Measurements from ENCODE around the gene GALK2.

Gene GALK2

GRCh38 chr15:49370782-49371181, 200.7 kb downstream of the GALK2 start (continued):
- TF ChIP-seq, protein P1, sequence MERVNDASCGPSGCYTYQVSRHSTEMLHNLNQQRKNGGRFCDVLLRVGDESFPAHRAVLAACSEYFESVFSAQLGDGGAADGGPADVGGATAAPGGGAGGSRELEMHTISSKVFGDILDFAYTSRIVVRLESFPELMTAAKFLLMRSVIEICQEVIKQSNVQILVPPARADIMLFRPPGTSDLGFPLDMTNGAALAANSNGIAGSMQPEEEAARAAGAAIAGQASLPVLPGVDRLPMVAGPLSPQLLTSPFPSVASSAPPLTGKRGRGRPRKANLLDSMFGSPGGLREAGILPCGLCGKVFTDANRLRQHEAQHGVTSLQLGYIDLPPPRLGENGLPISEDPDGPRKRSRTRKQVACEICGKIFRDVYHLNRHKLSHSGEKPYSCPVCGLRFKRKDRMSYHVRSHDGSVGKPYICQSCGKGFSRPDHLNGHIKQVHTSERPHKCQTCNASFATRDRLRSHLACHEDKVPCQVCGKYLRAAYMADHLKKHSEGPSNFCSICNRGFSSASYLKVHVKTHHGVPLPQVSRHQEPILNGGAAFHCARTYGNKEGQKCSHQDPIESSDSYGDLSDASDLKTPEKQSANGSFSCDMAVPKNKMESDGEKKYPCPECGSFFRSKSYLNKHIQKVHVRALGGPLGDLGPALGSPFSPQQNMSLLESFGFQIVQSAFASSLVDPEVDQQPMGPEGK (CRISPR knock-in tag; IDR thresholded peaks at IDR 0.05; ENCODE audit: borderline replicate concordance) = no peak

DNA sequence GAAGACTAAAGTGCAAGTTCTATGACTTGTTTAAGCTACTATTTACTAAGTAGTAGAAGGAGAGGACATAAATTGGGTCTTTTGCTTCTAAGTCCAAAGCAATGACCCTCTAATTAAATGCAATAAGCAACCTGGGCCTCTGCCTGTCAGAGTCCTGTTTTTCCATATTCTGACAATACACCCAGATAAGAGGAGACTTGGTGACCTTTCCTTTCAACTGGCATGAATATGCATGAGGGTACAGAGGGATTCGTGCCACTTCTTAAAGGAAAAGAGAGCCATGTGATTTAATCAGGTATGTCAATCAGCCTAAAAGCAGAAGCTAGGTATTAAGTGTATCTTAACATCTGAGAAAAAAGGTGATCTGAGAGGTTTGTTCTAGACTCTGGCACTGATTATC, 202.3 kb downstream of the GALK2 start:
- ATAC-seq = no peak
- no peak for TF ChIP-seq CSDC2 (CRISPR knock-in tag; IDR thresholded peaks at IDR 0.05)
- no peak for TF ChIP-seq ESRRG (CRISPR knock-in tag; IDR thresholded peaks at IDR 0.05)
- TF ChIP-seq GLIS3 (CRISPR knock-in tag; IDR thresholded peaks at IDR 0.05) = no peak
- no peak for TF ChIP-seq ZFP30 (CRISPR knock-in tag; IDR thresholded peaks at IDR 0.05)
- TF ChIP-seq, protein P2, sequence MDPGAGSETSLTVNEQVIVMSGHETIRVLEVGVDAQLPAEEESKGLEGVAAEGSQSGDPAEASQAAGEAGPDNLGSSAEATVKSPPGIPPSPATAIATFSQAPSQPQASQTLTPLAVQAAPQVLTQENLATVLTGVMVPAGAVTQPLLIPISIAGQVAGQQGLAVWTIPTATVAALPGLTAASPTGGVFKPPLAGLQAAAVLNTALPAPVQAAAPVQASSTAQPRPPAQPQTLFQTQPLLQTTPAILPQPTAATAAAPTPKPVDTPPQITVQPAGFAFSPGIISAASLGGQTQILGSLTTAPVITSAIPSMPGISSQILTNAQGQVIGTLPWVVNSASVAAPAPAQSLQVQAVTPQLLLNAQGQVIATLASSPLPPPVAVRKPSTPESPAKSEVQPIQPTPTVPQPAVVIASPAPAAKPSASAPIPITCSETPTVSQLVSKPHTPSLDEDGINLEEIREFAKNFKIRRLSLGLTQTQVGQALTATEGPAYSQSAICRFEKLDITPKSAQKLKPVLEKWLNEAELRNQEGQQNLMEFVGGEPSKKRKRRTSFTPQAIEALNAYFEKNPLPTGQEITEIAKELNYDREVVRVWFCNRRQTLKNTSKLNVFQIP (CRISPR knock-in tag; IDR thresholded peaks at IDR 0.05; ENCODE audit: borderline replicate concordance, low read depth) = no peak
- no peak for TF ChIP-seq OSR1 (CRISPR knock-in tag; IDR thresholded peaks at IDR 0.05)
- TF ChIP-seq ISL1 (CRISPR knock-in tag; IDR thresholded peaks at IDR 0.05) = no peak
- no peak for TF ChIP-seq ZC3H10 (CRISPR knock-in tag; IDR thresholded peaks at IDR 0.05)
- TF ChIP-seq BACH2 (CRISPR knock-in tag; IDR thresholded peaks at IDR 0.05; ENCODE audit: borderline replicate concordance) = no peak
- TF ChIP-seq, protein P1 (CRISPR knock-in tag; IDR thresholded peaks at IDR 0.05; ENCODE audit: borderline replicate concordance) = no peak
- TF ChIP-seq, protein P3, sequence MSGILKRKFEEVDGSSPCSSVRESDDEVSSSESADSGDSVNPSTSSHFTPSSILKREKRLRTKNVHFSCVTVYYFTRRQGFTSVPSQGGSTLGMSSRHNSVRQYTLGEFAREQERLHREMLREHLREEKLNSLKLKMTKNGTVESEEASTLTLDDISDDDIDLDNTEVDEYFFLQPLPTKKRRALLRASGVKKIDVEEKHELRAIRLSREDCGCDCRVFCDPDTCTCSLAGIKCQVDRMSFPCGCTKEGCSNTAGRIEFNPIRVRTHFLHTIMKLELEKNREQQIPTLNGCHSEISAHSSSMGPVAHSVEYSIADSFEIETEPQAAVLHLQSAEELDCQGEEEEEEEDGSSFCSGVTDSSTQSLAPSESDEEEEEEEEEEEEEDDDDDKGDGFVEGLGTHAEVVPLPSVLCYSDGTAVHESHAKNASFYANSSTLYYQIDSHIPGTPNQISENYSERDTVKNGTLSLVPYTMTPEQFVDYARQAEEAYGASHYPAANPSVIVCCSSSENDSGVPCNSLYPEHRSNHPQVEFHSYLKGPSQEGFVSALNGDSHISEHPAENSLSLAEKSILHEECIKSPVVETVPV (CRISPR knock-in tag; IDR thresholded peaks at IDR 0.05) = no peak
- TF ChIP-seq PPARA (CRISPR knock-in tag; IDR thresholded peaks at IDR 0.05; ENCODE audit: borderline replicate concordance) = no peak

- no peak for ATAC-seq
- no peak for TF ChIP-seq ZFP30 (CRISPR knock-in tag; IDR thresholded peaks at IDR 0.05)
- no peak for TF ChIP-seq ESRRG (CRISPR knock-in tag; IDR thresholded peaks at IDR 0.05)
- TF ChIP-seq, protein P1 (CRISPR knock-in tag; IDR thresholded peaks at IDR 0.05; ENCODE audit: borderline replicate concordance) = no peak
- no peak for TF ChIP-seq ARNTL (CRISPR knock-in tag; IDR thresholded peaks at IDR 0.05; ENCODE audit: borderline replicate concordance, low read depth)
- TF ChIP-seq ZNF8 (CRISPR knock-in tag; IDR thresholded peaks at IDR 0.05) = no peak
- TF ChIP-seq CSDC2 (CRISPR knock-in tag; IDR thresholded peaks at IDR 0.05) = no peak
- TF ChIP-seq BACH2 (CRISPR knock-in tag; IDR thresholded peaks at IDR 0.05; ENCODE audit: borderline replicate concordance) = no peak
- TF ChIP-seq PPARA (CRISPR knock-in tag; IDR thresholded peaks at IDR 0.05; ENCODE audit: borderline replicate concordance) = no peak
- TF ChIP-seq OSR1 (CRISPR knock-in tag; IDR thresholded peaks at IDR 0.05) = no peak
- TF ChIP-seq, protein P2 (CRISPR knock-in tag; IDR thresholded peaks at IDR 0.05; ENCODE audit: borderline replicate concordance, low read depth) = no peak
- TF ChIP-seq ISL1 (CRISPR knock-in tag; IDR thresholded peaks at IDR 0.05) = no peak
- no peak for TF ChIP-seq RARB (CRISPR knock-in tag; IDR thresholded peaks at IDR 0.05)
- no peak for TF ChIP-seq GLIS3 (CRISPR knock-in tag; IDR thresholded peaks at IDR 0.05)
- no peak for TF ChIP-seq TOX (CRISPR knock-in tag; IDR thresholded peaks at IDR 0.05; ENCODE audit: borderline replicate concordance)
- no peak for TF ChIP-seq ZNF70 (CRISPR knock-in tag; IDR thresholded peaks at IDR 0.05)
- no peak for TF ChIP-seq ZNF565 (CRISPR knock-in tag; conservative IDR thresholded peaks at IDR 0.05; ENCODE audit: low read depth)
- no peak for TF ChIP-seq ZC3H10 (CRISPR knock-in tag; IDR thresholded peaks at IDR 0.05)
- TF ChIP-seq TCF4 (CRISPR knock-in tag; IDR thresholded peaks at IDR 0.05; ENCODE audit: borderline replicate concordance) = no peak
These were observed 209.9 kb downstream of the GALK2 start for GRCh38 chr15:49379996-49380395.

Data from SK-N-SH treated with all-trans-retinoic acid at 6 μM for 48 hours (cell line).